A673 (cell line): ENCODE measurements around the gene OSBP2. TPM values are rescaled to one million over a fixed set of nuclear protein-coding genes. Genes with fewer than 3 reads are reported as not detected.

ENCODE experiments used
- BruUV-seq: library from RNA; stranded (reverse); fragments of 400-500 nt; replicated peaks from 2 replicates; lab custom pipeline; 2021; lab: Mats Ljungman, UMichigan
- CTCF ChIA-PET: fragments of 300-600 bp; sonication (Branson Sonifier 250); formaldehyde crosslinking; loops from one replicate; lab custom pipeline; 2022; ENCODE audit warnings: antibody characterized with exemption; lab: Charles Lee
- POLR2A ChIA-PET: fragments of 300-600 bp; sonication (Branson Sonifier 250); formaldehyde crosslinking; loops from one replicate; lab custom pipeline; 2022; ENCODE audit warnings: antibody characterized with exemption; ENCODE audit not compliant: low non-redundant PET; lab: Charles Lee
- DNase-seq: peaks from one replicate; pipeline ENCODE4 v3.0.0-alpha.2; 2015; ENCODE audit warnings: low spot score
- H3K27ac ChIP-seq: fragments of 200-600 bp; sonication (generic); 2 replicates; pipeline ENCODE4 v1.5.1; 2016; ENCODE audit warnings: mixed run types, low read depth, mild to moderate bottlenecking, mixed read lengths, antibody characterized with exemption, low read length; ENCODE audit not compliant: poor library complexity, severe bottlenecking
- H3K27me3 ChIP-seq: fragments of 200-600 bp; sonication (generic); replicated peaks from 2 replicates; pipeline ENCODE4 v1.6.1; 2017; ENCODE audit warnings: mixed run types, low read depth, mild to moderate bottlenecking, mixed read lengths, antibody characterized with exemption, low read length; ENCODE audit not compliant: insufficient read depth, poor library complexity
- H3K36me3 ChIP-seq: fragments of 200-600 bp; sonication (generic); 2 replicates; pipeline ENCODE4 v1.6.1; 2016; ENCODE audit warnings: mixed run types, mild to moderate bottlenecking, mixed read lengths, antibody characterized with exemption, low read length; ENCODE audit not compliant: insufficient read depth, poor library complexity, severe bottlenecking
- H3K4me1 ChIP-seq: fragments of 200-600 bp; sonication (generic); 2 replicates; pipeline ENCODE4 v1.6.1; 2017; ENCODE audit warnings: mixed run types, mild to moderate bottlenecking, mixed read lengths, antibody characterized with exemption, low read length; ENCODE audit not compliant: insufficient read depth, poor library complexity, severe bottlenecking
- H3K4me3 ChIP-seq: fragments of 200-600 bp; sonication (generic); 2 replicates; pipeline ENCODE4 v1.5.1; 2016; ENCODE audit warnings: low read depth, mixed run types, mild to moderate bottlenecking, mixed read lengths, low read length; ENCODE audit not compliant: poor library complexity, severe bottlenecking
- H3K9me3 ChIP-seq: fragments of 200-600 bp; sonication (generic); 2 replicates; pipeline ENCODE4 v1.6.1; 2016; ENCODE audit warnings: mixed run types, low read depth, mild to moderate bottlenecking, mixed read lengths, antibody characterized with exemption, low read length; ENCODE audit not compliant: poor library complexity, severe bottlenecking
- EZH2 ChIP-seq: fragments of 200-600 bp; sonication (generic); IDR thresholded peaks from 2 replicates; pipeline ENCODE4 v1.6.1; 2017; ENCODE audit warnings: borderline replicate concordance, low read depth, mild to moderate bottlenecking, mixed read lengths, antibody characterized with exemption, low read length; ENCODE audit not compliant: poor library complexity, severe bottlenecking
- intact Hi-C: fragments of 100-400 bp; cut with micrococcal nuclease; formaldehyde crosslinking; loops from one replicate; pipeline ENCODE4 v1.10.0; 2022; ENCODE audit not compliant: unreplicated experiment
- total RNA-seq: library from RNA; stranded (reverse); gene quantifications from 2 replicates; pipeline ENCODE4 v1.2.3, GENCODE V29; 2021
- TF ChIP-seq, protein P1 (sequence below): fragments of 300-800, 200-600 bp; sonication (generic); conservative IDR thresholded peaks from 2 replicates; pipeline ENCODE4 v1.5.1; 2017; ENCODE audit warnings: low read depth, mild to moderate bottlenecking, antibody characterized with exemption, low read length, moderate library complexity, mixed read lengths

OSBP2 gene
- total RNA-seq, 1 experiment from 2014 or later: 1.8 TPM

GRCh38 chr22:30747493-30747892 lies 52.8 kb downstream of the OSBP2 start:
- POLR2A ChIA-PET: no interaction called here
- CTCF ChIA-PET: no interaction called here
- H3K36me3 ChIP-seq: no peaks in the 10 kb centered on the region
- H3K4me3 ChIP-seq: no peak overlapping the region
- H3K27ac ChIP-seq: no peak overlapping the region
- no peaks in the 10 kb centered on the region for H3K4me1 ChIP-seq
- no peak for DNase-seq
- TF ChIP-seq EZH2: no peak
- TF ChIP-seq, protein P1, sequence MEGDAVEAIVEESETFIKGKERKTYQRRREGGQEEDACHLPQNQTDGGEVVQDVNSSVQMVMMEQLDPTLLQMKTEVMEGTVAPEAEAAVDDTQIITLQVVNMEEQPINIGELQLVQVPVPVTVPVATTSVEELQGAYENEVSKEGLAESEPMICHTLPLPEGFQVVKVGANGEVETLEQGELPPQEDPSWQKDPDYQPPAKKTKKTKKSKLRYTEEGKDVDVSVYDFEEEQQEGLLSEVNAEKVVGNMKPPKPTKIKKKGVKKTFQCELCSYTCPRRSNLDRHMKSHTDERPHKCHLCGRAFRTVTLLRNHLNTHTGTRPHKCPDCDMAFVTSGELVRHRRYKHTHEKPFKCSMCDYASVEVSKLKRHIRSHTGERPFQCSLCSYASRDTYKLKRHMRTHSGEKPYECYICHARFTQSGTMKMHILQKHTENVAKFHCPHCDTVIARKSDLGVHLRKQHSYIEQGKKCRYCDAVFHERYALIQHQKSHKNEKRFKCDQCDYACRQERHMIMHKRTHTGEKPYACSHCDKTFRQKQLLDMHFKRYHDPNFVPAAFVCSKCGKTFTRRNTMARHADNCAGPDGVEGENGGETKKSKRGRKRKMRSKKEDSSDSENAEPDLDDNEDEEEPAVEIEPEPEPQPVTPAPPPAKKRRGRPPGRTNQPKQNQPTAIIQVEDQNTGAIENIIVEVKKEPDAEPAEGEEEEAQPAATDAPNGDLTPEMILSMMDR: no peak
- no peaks in the 10 kb centered on the region for H3K9me3 ChIP-seq
- H3K27me3 ChIP-seq: no peaks in the 10 kb centered on the region
- intact Hi-C loops: no loop called here
- no TSS peak for BruUV-seq

DNA sequence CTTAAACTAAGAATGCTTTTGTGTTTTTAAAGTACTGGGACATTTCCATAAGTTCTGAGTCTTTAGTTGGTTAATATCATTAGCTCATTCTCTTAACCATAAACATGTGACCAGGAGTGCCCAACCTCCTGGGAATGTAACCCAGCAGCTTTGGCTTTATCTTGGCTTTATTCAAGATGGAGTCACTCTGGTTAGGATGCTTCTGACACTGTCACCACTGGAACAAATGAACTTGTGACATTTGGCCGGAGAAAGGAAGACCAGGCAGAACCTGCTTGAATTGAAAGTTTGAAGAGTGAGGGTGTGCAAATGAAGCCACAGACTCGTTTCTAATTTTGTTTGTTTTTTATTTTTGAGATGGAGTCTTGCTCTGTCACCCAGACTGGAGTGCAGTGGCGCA lies 54.6 kb downstream of the OSBP2 start:
- H3K27me3 ChIP-seq: no peaks in the 10 kb centered on the region
- ChIA-PET CTCF (no interaction called here), POLR2A (no interaction called here)
- H3K4me3 ChIP-seq: no peak overlapping the region
- intact Hi-C loops: no loop called here
- DNase-seq: no peak
- no peaks in the 10 kb centered on the region for H3K9me3 ChIP-seq
- TF ChIP-seq, protein P1: no peak
- no peak for TF ChIP-seq EZH2
- H3K27ac ChIP-seq: no peak overlapping the region
- no TSS peak for BruUV-seq
- H3K4me1 ChIP-seq: no peaks in the 10 kb centered on the region
- H3K36me3 ChIP-seq: no peaks in the 10 kb centered on the region

- intact Hi-C loops: no loop called here
- Histone ChIP-seq H3K4me1 (no peaks in the 10 kb centered on the region), H3K9me3 (no peaks in the 10 kb centered on the region), H3K4me3 (no peak overlapping the region), H3K27me3 (no peaks in the 10 kb centered on the region), H3K36me3 (no peaks in the 10 kb centered on the region), H3K27ac (no peak overlapping the region)
- no TSS peak for BruUV-seq
- TF ChIP-seq EZH2: no peak
- TF ChIP-seq, protein P1: no peak
- no peak for DNase-seq
- ChIA-PET CTCF (no interaction called here), POLR2A (no interaction called here)
Measured at GRCh38 chr22:30749849-30750248, 55.2 kb downstream of the OSBP2 start.
